Endothelial cell of umbilical vein (primary cell): ENCODE results near the gene MOGAT3. TPM values are rescaled to one million over a fixed set of nuclear protein-coding genes. Genes with fewer than 3 reads are reported as not detected.

Experiments
- BruUV-seq: library from RNA; stranded (reverse); fragments of 400-500 nt; replicated peaks from 2 replicates; lab custom pipeline; 2021; lab: Mats Ljungman, UMichigan
- CTCF ChIA-PET: fragments of 300-600, 350-600 bp; sonication (Branson Sonifier 250); formaldehyde crosslinking; loops from one replicate; lab custom pipeline; 2021; ENCODE audit warnings: antibody characterized with exemption, inconsistent platforms; lab: Charles Lee
- POLR2A ChIA-PET: fragments of 300-600, 350-600 bp; sonication (Branson Sonifier 250); formaldehyde crosslinking; loops from one replicate; lab custom pipeline; 2021; ENCODE audit warnings: antibody characterized with exemption, inconsistent platforms; lab: Charles Lee
- DNase-seq: peaks from one replicate; pipeline ENCODE4 v3.0.0-alpha.2; 2011; ENCODE audit warnings: low read depth, low spot score
- FAIRE-seq: peaks from 2 replicates; lab custom pipeline; 2011; peaks lifted over from hg19 to GRCh38; lab: Jason Lieb, UNC
- H2AFZ ChIP-seq: 2 replicates; pipeline ENCODE4 v1.6.0; 2012; ENCODE audit warnings: low read depth, low read length, control low read depth, inconsistent platforms
- H3K27ac ChIP-seq: 2 replicates; pipeline ENCODE4 v1.5.1; 2011; ENCODE audit warnings: low read depth, mild to moderate bottlenecking, control low read depth, low read length, moderate library complexity; ENCODE audit not compliant: insufficient read depth
- H3K27me3 ChIP-seq, 2 experiments: 2 replicates each; pipeline versions ENCODE4 v1.6.0 to v1.6.1; 2011; ENCODE audit warnings: low read length in 2 of 2, mixed read lengths in 1 of 2; ENCODE audit not compliant: control insufficient read depth in 2 of 2, insufficient read depth in 2 of 2
- H3K36me3 ChIP-seq, 2 experiments: 2 replicates in 1 of 2; 3 replicates in 1 of 2; pipeline ENCODE4 v1.5.1; 2011; ENCODE audit warnings: low read length in 2 of 2, mild to moderate bottlenecking in 1 of 2, moderate library complexity in 1 of 2; ENCODE audit not compliant: control insufficient read depth in 2 of 2, insufficient read depth in 2 of 2; ENCODE audit errors: extremely low read depth in 1 of 2
- H3K4me1 ChIP-seq: 3 replicates; pipeline ENCODE4 v1.5.1; 2011; ENCODE audit warnings: mild to moderate bottlenecking, low read length; ENCODE audit not compliant: control insufficient read depth, insufficient read depth; ENCODE audit errors: extremely low read depth
- H3K4me2 ChIP-seq: 2 replicates; pipeline ENCODE4 v1.6.1; 2011; ENCODE audit warnings: low read length, control low read depth, mixed read lengths; ENCODE audit not compliant: insufficient read depth
- H3K4me3 ChIP-seq, 3 experiments: fragments of 200-600 bp in 1 of 3; sonication (generic), shearing (Covaris generic) in 1 of 3; replicated peaks in 1 of 3; 2 replicates each; pipeline ENCODE4 v1.5.1; 2011 to 2016; ENCODE audit warnings: control low read depth in 3 of 3, low read length in 3 of 3, mild to moderate bottlenecking in 2 of 3, inconsistent platforms in 1 of 3, low read depth in 1 of 3, moderate library complexity in 1 of 3; ENCODE audit not compliant: insufficient read depth in 1 of 3
- H3K79me2 ChIP-seq: 2 replicates; pipeline ENCODE4 v1.6.0; 2012; ENCODE audit warnings: low read length, inconsistent platforms; ENCODE audit not compliant: control insufficient read depth, insufficient read depth
- H3K9ac ChIP-seq: replicated peaks from 2 replicates; pipeline ENCODE3; 2011; ENCODE audit warnings: low read length, control low read depth; ENCODE audit not compliant: insufficient read depth; ENCODE audit errors: extremely low read depth
- H3K9me1 ChIP-seq: replicated peaks from 3 replicates; pipeline ENCODE4 v1.6.0; 2011; ENCODE audit warnings: mild to moderate bottlenecking, low read length; ENCODE audit not compliant: control insufficient read depth, insufficient read depth; ENCODE audit errors: extremely low read depth
- H3K9me3 ChIP-seq: replicated peaks from 2 replicates; pipeline ENCODE4 v1.5.1; 2012; ENCODE audit warnings: low read length, inconsistent platforms; ENCODE audit not compliant: control insufficient read depth, insufficient read depth
- H4K20me1 ChIP-seq: replicated peaks from 2 replicates; pipeline ENCODE3; 2011; ENCODE audit warnings: mild to moderate bottlenecking, low read length; ENCODE audit not compliant: control insufficient read depth, insufficient read depth; ENCODE audit errors: extremely low read depth
- EZH2 ChIP-seq: IDR thresholded peaks from 2 replicates; pipeline ENCODE4 v1.6.1; 2012; ENCODE audit warnings: borderline replicate concordance, low read depth, mild to moderate bottlenecking, moderate library complexity, low read length, inconsistent platforms; ENCODE audit not compliant: severe bottlenecking
- FOS ChIP-seq: IDR thresholded peaks from 2 replicates; pipeline ENCODE4 v1.6.1; 2011; ENCODE audit warnings: mild to moderate bottlenecking, low read length, moderate library complexity, borderline replicate concordance; ENCODE audit not compliant: insufficient read depth
- GATA2 ChIP-seq: IDR thresholded peaks from 2 replicates; pipeline ENCODE4 v1.7.0; 2011; ENCODE audit warnings: low read depth, mild to moderate bottlenecking, moderate library complexity, mixed read lengths, low read length; ENCODE audit not compliant: insufficient read length, insufficient read depth
- JUN ChIP-seq: IDR thresholded peaks from 2 replicates; pipeline ENCODE4 v1.6.1; 2011; ENCODE audit warnings: borderline replicate concordance, low read depth; ENCODE audit not compliant: insufficient read length, insufficient read depth
- MYC ChIP-seq: IDR thresholded peaks from one replicate; pipeline ENCODE4 v1.6.1; 2011; ENCODE audit warnings: mild to moderate bottlenecking, low read depth, low read length
- POLR2A ChIP-seq: IDR thresholded peaks from 2 replicates; pipeline ENCODE4 v1.6.1; 2012; ENCODE audit warnings: low read depth, mild to moderate bottlenecking, control low read depth, low read length
- POLR2AphosphoS5 ChIP-seq: IDR thresholded peaks from 2 replicates; pipeline ENCODE4 v1.6.1; 2012; ENCODE audit warnings: low read depth, mild to moderate bottlenecking, control low read depth, low read length, moderate library complexity; ENCODE audit not compliant: insufficient read depth
- dilution Hi-C: fragments of 300-500 bp; cut with MboI; formaldehyde crosslinking; loops from one replicate; pipeline ENCODE4 v1.15.0; 2019; ENCODE audit warnings: low sequenced_read_pairs; ENCODE audit not compliant: extremely low pct_ligation_motif_present
- intact Hi-C: fragments of 100-400 bp; cut with micrococcal nuclease; formaldehyde crosslinking; loops from one replicate; pipeline ENCODE4 v1.10.0; 2022
- polyA plus RNA-seq, 4 experiments: library from polyadenylated mRNA; depleted of rRNA in 3 of 4; stranded (reverse) in 3 of 4; unstranded in 1 of 4; fragments of >200 nt; gene quantifications; 2 replicates each; pipeline versions ENCODE4 v1.2.1 to v1.2.3, GENCODE V29; 2011 to 2012; ENCODE audit warnings: missing spikeins in 1 of 4
- total RNA-seq: library from RNA; stranded (reverse); gene quantifications from 2 replicates; pipeline ENCODE4 v1.2.3, GENCODE V29; 2021
- TF ChIP-seq, protein P1 (sequence below): IDR thresholded peaks from 2 replicates; pipeline ENCODE4 v1.6.1; 2011; ENCODE audit not compliant: insufficient read depth, insufficient read length
- TF ChIP-seq, protein P2 (sequence below), 2 donors: IDR thresholded peaks; 1 replicate in 1 of 2; 2 replicates in 1 of 2; pipeline ENCODE4 v1.5.1; 2011; ENCODE audit warnings: low read length in 2 of 2, mild to moderate bottlenecking in 2 of 2, moderate library complexity in 2 of 2, control low read depth in 1 of 2, inconsistent platforms in 1 of 2, low read depth in 1 of 2; ENCODE audit not compliant: insufficient read depth in 1 of 2; ENCODE audit errors: extremely low read depth in 1 of 2

Gene MOGAT3
- total and polyA plus RNA-seq, 2 donors (not counting 3 experiments of a cell fraction or from before 2014, with no cell fraction given): not detected

DNA sequence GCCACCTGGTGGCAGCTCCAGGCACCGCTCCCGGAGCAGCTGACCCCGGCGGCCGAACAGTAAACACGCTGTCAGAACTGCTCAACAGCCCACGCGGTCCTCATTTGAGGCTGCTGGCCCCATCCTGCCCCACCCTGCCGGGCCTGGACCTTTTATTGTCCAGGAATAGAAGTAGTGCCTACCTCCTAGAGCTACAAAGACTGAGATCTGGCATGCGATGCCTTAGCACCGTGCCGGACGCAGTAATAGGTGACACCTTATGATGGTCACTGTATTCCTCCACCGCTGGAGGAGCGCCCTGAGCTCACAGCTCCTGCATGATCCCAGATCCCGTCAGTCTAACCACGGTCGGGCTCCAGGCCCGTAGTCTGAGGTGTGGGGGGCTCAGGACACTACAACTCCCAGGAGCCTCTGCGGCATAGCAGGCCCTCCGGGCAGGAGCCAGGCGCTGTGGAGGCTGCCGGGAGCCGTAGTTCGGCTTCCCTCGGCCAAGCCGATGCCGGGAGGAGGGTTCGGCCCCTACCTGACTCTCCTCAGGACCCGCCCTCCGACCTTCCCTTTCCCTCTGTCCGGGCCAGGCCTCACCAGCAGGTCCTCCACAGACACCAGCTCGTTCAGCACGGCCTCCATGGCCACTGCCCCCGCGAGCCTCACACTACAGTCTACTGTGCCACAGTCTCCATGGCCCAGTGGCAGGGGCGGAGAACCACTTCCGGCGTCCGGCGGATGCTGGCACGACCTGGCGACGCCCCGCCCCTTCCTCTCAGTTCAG, 43.7 kb upstream of the MOGAT3 start, which contains the start of gene FIS1:
TSS of gene FIS1 (minus strand) at position 707 of the 772 bp plus-strand sequence. CDS start at position 630, 77 bp downstream.
- peak; percentile 93 for DNase-seq
- no peaks in the 10 kb centered on the region for H3K27me3 ChIP-seq
- H3K4me2 ChIP-seq: peak within 1 kb of the TSS; percentile 79
- ChIA-PET POLR2A (interaction anchor here (0.6 to 2.2 kb wide), 3 partner anchors 27 to 355 kb away, joined by 3 to 12 read pairs (median 3); partner anchors contain the start of genes PLOD3, UFSP1 and ZNHIT1), CTCF (interaction anchor here (0.6 to 3.5 kb wide), 19 partner anchors 8 to 107 kb away, joined by 3 to 112 read pairs (median 4); partner anchors contain the start of genes PLOD3, VGF and ZNHIT1)
- dilution Hi-C loops: no loop called here
- TSS peak; percentile 15 for BruUV-seq
- peaks cover 20% of the 10 kb centered on the region for H3K4me1 ChIP-seq
- no peaks in the 10 kb centered on the region for H3K9me1 ChIP-seq
- H3K79me2 ChIP-seq: peaks cover 24% of the 10 kb centered on the region
- H3K27ac ChIP-seq: peak within 1 kb of the TSS; percentile 63
- intact Hi-C loops: loop anchor here (1.0 kb wide), 1 partner anchor 27 kb away; the partner anchor contains the start of gene PLOD3
- H3K36me3 ChIP-seq: peaks cover 0 to 10% of the 10 kb centered on the region in 2 experiments
- peak within 1 kb of the TSS; percentile 64 to 89 (median 76) for H3K4me3 ChIP-seq
- no peaks in the 10 kb centered on the region for H3K9me3 ChIP-seq
- peak within 1 kb of the TSS; percentile 67 for H2AFZ ChIP-seq
- H4K20me1 ChIP-seq: no peaks in the 10 kb centered on the region
- H3K9ac ChIP-seq: peak within 1 kb of the TSS; percentile 78
- no peak for FAIRE-seq
- TF ChIP-seq EZH2: no peak
- TF ChIP-seq POLR2AphosphoS5: peak; percentile 91
- TF ChIP-seq, protein P1, sequence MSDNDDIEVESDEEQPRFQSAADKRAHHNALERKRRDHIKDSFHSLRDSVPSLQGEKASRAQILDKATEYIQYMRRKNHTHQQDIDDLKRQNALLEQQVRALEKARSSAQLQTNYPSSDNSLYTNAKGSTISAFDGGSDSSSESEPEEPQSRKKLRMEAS: no peak
- peak; percentile 96 for TF ChIP-seq POLR2A
- TF ChIP-seq, protein P2, sequence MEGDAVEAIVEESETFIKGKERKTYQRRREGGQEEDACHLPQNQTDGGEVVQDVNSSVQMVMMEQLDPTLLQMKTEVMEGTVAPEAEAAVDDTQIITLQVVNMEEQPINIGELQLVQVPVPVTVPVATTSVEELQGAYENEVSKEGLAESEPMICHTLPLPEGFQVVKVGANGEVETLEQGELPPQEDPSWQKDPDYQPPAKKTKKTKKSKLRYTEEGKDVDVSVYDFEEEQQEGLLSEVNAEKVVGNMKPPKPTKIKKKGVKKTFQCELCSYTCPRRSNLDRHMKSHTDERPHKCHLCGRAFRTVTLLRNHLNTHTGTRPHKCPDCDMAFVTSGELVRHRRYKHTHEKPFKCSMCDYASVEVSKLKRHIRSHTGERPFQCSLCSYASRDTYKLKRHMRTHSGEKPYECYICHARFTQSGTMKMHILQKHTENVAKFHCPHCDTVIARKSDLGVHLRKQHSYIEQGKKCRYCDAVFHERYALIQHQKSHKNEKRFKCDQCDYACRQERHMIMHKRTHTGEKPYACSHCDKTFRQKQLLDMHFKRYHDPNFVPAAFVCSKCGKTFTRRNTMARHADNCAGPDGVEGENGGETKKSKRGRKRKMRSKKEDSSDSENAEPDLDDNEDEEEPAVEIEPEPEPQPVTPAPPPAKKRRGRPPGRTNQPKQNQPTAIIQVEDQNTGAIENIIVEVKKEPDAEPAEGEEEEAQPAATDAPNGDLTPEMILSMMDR (IDR thresholded peaks at IDR 0.05; ENCODE audit: extremely low read depth in 1 of 2, insufficient read depth in 1 of 2, low read depth in 1 of 2, low read length in 2 of 2): peak; percentile 95 to 96
- TF ChIP-seq FOS: no peak
- no peak for TF ChIP-seq MYC
- TF ChIP-seq GATA2: no peak
- TF ChIP-seq JUN: no peak
